Fibroblast of lung (primary cell): Measurements from ENCODE around the gene KANSL2.
"Not testable (repeated sequence)": the region's sequence is repeated elsewhere in the genome, so short reads cannot be mapped to it uniquely, and the experiment has no call there.

ENCODE experiments used
- CTCF ChIP-seq, 2 donors: IDR thresholded peaks in 1 of 2; conservative IDR thresholded peaks in 1 of 2; 1 replicate in 1 of 2; 2 replicates in 1 of 2; pipeline ENCODE4 v1.5.1; 2011 to 2012; ENCODE audit warnings: low read length in 2 of 2, control low read depth in 1 of 2, inconsistent platforms in 1 of 2, low read depth in 1 of 2, mild to moderate bottlenecking in 1 of 2
- EZH2 ChIP-seq: IDR thresholded peaks from 2 replicates; pipeline ENCODE4 v1.5.1; 2012; ENCODE audit warnings: low read length, control low read depth, mild to moderate bottlenecking; ENCODE audit errors: missing control alignments

GRCh38 chr12:48641752-48642555, 40.1 kb downstream of the KANSL2 start:
- not testable (repeated sequence) for TF ChIP-seq CTCF (conservative IDR thresholded peaks at IDR 0.05 in 1 of 2, IDR thresholded peaks at IDR 0.05 in 1 of 2; ENCODE audit: low read depth in 1 of 2, low read length in 2 of 2); EZH2
